ENCODE results near the gene FILIP1L.
"Not testable (repeated sequence)": the region's sequence is repeated elsewhere in the genome, so short reads cannot be mapped to it uniquely, and the experiment has no call there.

Gene FILIP1L

GRCh38 chr3:100072326-100073048 lies 41.8 kb downstream of the FILIP1L start:
- DNase-seq = no peak

- DNase-seq = no peak
These were observed 44.8 kb downstream of the FILIP1L start for GRCh38 chr3:100069472-100069871.

GRCh38 chr3:100068826-100069225 lies 45.5 kb downstream of the FILIP1L start:
- peak; percentile 85 to 90 for DNase-seq

- DNase-seq = no peak
These were observed 46.7 kb downstream of the FILIP1L start for GRCh38 chr3:100067589-100067988.

- no peak for DNase-seq
These were observed 50.3 kb downstream of the FILIP1L start for GRCh38 chr3:100063929-100064461.

- no peak for DNase-seq
These were observed 51.6 kb downstream of the FILIP1L start for GRCh38 chr3:100062665-100063064.

- DNase-seq = no peak
These were observed 53.4 kb downstream of the FILIP1L start for GRCh38 chr3:100060685-100061484.

- DNase-seq = no peak
These were observed 54.8 kb downstream of the FILIP1L start for GRCh38 chr3:100059472-100059871.

- no peak for DNase-seq
These were observed 56.4 kb downstream of the FILIP1L start for GRCh38 chr3:100057716-100058575.

GRCh38 chr3:100053951-100054620 lies 60.2 kb downstream of the FILIP1L start:
- no peak for DNase-seq

- not testable (repeated sequence) for DNase-seq
These were observed 62.8 kb downstream of the FILIP1L start for GRCh38 chr3:100051513-100051912.

GRCh38 chr3:100048248-100048647 lies 66.1 kb downstream of the FILIP1L start:
- DNase-seq = no peak

GRCh38 chr3:100047455-100048141 lies 66.7 kb downstream of the FILIP1L start:
- peak in 1 of 2 experiments; percentile 18 for DNase-seq

- no peak for DNase-seq
These were observed 67.3 kb downstream of the FILIP1L start for GRCh38 chr3:100046986-100047385.

GRCh38 chr3:100045696-100046095 lies 68.6 kb downstream of the FILIP1L start:
- no peak for DNase-seq

GRCh38 chr3:100044369-100044768 lies 69.9 kb downstream of the FILIP1L start:
- no peak for DNase-seq

GRCh38 chr3:100043271-100043670 lies 71.0 kb downstream of the FILIP1L start:
- no peak for DNase-seq

GRCh38 chr3:100042166-100042981 lies 71.9 kb downstream of the FILIP1L start:
- no peak for DNase-seq

GRCh38 chr3:100041328-100041749 lies 73.0 kb downstream of the FILIP1L start:
- DNase-seq = no peak

GRCh38 chr3:100040451-100041225 lies 73.7 kb downstream of the FILIP1L start:
- no peak for DNase-seq

All from activated T-cell treated with anti-CD3 and anti-CD28 coated beads, Interleukin-2, amount 50 U/mL, for 48 hours (primary cell).